Measurements from ENCODE around the gene PPP2R2B.
"Not testable (repeated sequence)": the region's sequence is repeated elsewhere in the genome, so short reads cannot be mapped to it uniquely, and the experiment has no call there.

Gene PPP2R2B

GRCh38 chr5:146745931-146746577 is 132.5 kb downstream of the PPP2R2B start:
- no peak for DNase-seq (ENCODE audit: low read depth in 2 of 2)

- no peak for DNase-seq (ENCODE audit: low read depth in 2 of 2)
These were observed 134.3 kb downstream of the PPP2R2B start for GRCh38 chr5:146744068-146744745.

- no peak for DNase-seq (ENCODE audit: low read depth in 2 of 2)
These were observed 143.5 kb downstream of the PPP2R2B start for GRCh38 chr5:146734936-146735577.

- DNase-seq (ENCODE audit: low read depth in 2 of 2): no peak
These were observed 145.6 kb downstream of the PPP2R2B start for GRCh38 chr5:146732962-146733361.

GRCh38 chr5:146731909-146732659 is 146.5 kb downstream of the PPP2R2B start:
- DNase-seq (ENCODE audit: low read depth in 2 of 2): no peak

GRCh38 chr5:146728746-146729145 is 149.8 kb downstream of the PPP2R2B start:
- not testable (repeated sequence) for DNase-seq (ENCODE audit: low read depth in 2 of 2)

GRCh38 chr5:146726891-146727290 is 151.7 kb downstream of the PPP2R2B start:
- DNase-seq (ENCODE audit: low read depth in 2 of 2): no peak

GRCh38 chr5:146726020-146726419 is 152.5 kb downstream of the PPP2R2B start:
- no peak for DNase-seq (ENCODE audit: low read depth in 2 of 2)

- no peak for DNase-seq (ENCODE audit: low read depth in 2 of 2)
These were observed 153.5 kb downstream of the PPP2R2B start for GRCh38 chr5:146725025-146725424.

- no peak for DNase-seq (ENCODE audit: low read depth in 2 of 2)
These were observed 156.2 kb downstream of the PPP2R2B start for GRCh38 chr5:146722361-146722779.

- no peak for DNase-seq (ENCODE audit: low read depth in 2 of 2)
These were observed 157.3 kb downstream of the PPP2R2B start for GRCh38 chr5:146721073-146721815.

GRCh38 chr5:146720107-146720506 is 158.4 kb downstream of the PPP2R2B start:
- DNase-seq (ENCODE audit: low read depth in 2 of 2): no peak

GRCh38 chr5:146719179-146719578 is 159.4 kb downstream of the PPP2R2B start:
- DNase-seq (ENCODE audit: low read depth in 2 of 2): no peak

GRCh38 chr5:146718609-146719008 is 159.9 kb downstream of the PPP2R2B start:
- no peak for DNase-seq (ENCODE audit: low read depth in 2 of 2)

- DNase-seq (ENCODE audit: low read depth in 2 of 2): no peak
These were observed 160.6 kb downstream of the PPP2R2B start for GRCh38 chr5:146717951-146718350.

- no peak for DNase-seq (ENCODE audit: low read depth in 2 of 2)
These were observed 161.9 kb downstream of the PPP2R2B start for GRCh38 chr5:146716636-146717035.

- no peak for DNase-seq (ENCODE audit: low read depth in 2 of 2)
These were observed 168.2 kb downstream of the PPP2R2B start for GRCh38 chr5:146710348-146710747.

- DNase-seq (ENCODE audit: low read depth in 2 of 2): no peak
These were observed 171.2 kb downstream of the PPP2R2B start for GRCh38 chr5:146707316-146707715.

GRCh38 chr5:146706321-146706972 is 172.1 kb downstream of the PPP2R2B start:
- DNase-seq (ENCODE audit: low read depth in 2 of 2): no peak

- DNase-seq (ENCODE audit: low read depth in 2 of 2): no peak
These were observed 173.4 kb downstream of the PPP2R2B start for GRCh38 chr5:146704949-146705665.

Measured in stimulated activated CD8-positive, alpha-beta memory T cell treated with anti-CD3 and anti-CD28 coated beads, Interleukin-7, amount 100 ng/mL, for 4 hours (primary cell).